Caco-2 (cell line): Measurements from ENCODE around the gene SMYD3. TPM values are rescaled to one million over a fixed set of nuclear protein-coding genes. Genes with fewer than 3 reads are reported as not detected.

Source experiments
- BruUV-seq: library from RNA; stranded (reverse); fragments of 400-500 nt; replicated peaks from 2 replicates; lab custom pipeline; 2021; lab: Mats Ljungman, UMichigan
- CTCF ChIA-PET: fragments of 300-600 bp; sonication (Branson Sonifier 250); formaldehyde crosslinking; loops from one replicate; lab custom pipeline; 2022; ENCODE audit warnings: antibody characterized with exemption; lab: Charles Lee
- POLR2A ChIA-PET: fragments of 300-600 bp; sonication (Branson Sonifier 250); formaldehyde crosslinking; loops from one replicate; lab custom pipeline; 2022; ENCODE audit warnings: antibody characterized with exemption; lab: Charles Lee
- DNase-seq, 2 experiments: peaks; one replicate each; pipeline versions ENCODE4 v3.0.0 to v3.0.0-alpha.2; 2020 to 2022
- H3K27me3 ChIP-seq: replicated peaks from 2 replicates; pipeline ENCODE4 v1.6.0; 2011; ENCODE audit warnings: low read length; ENCODE audit not compliant: control insufficient read depth, insufficient read depth
- H3K36me3 ChIP-seq: 2 replicates; pipeline ENCODE4 v1.5.1; 2011; ENCODE audit warnings: low read length; ENCODE audit not compliant: control insufficient read depth, insufficient read depth
- H3K4me1 ChIP-seq: fragments of 250-450 bp; sonication (Bioruptor Pico); 2 replicates; pipeline ENCODE4 v1.5.1; 2020; ENCODE audit warnings: mild to moderate bottlenecking
- H3K4me3 ChIP-seq: 2 replicates; pipeline ENCODE4 v1.5.1; 2011; ENCODE audit warnings: low read depth, mild to moderate bottlenecking, control low read depth, low read length
- H3K9me3 ChIP-seq: fragments of 250-450 bp; sonication (Bioruptor Pico); 2 replicates; pipeline ENCODE4 v1.5.1; 2020; ENCODE audit warnings: mild to moderate bottlenecking, moderate library complexity
- H3K27ac Mint-ChIP-seq: one replicate; pipeline ENCODE4 v1.8.0; 2022; ENCODE audit warnings: mixed read lengths; ENCODE audit not compliant: unreplicated experiment
- H3K27me3 Mint-ChIP-seq: one replicate; pipeline ENCODE4 v1.8.0; 2022; ENCODE audit warnings: mixed read lengths; ENCODE audit not compliant: insufficient read depth, unreplicated experiment
- H3K36me3 Mint-ChIP-seq: one replicate; pipeline ENCODE4 v1.8.0; 2022; ENCODE audit warnings: mild to moderate bottlenecking, mixed read lengths; ENCODE audit not compliant: insufficient read depth, unreplicated experiment
- H3K4me1 Mint-ChIP-seq: one replicate; pipeline ENCODE4 v1.8.0; 2022; ENCODE audit warnings: low read depth, mixed read lengths; ENCODE audit not compliant: unreplicated experiment
- H3K4me3 Mint-ChIP-seq: one replicate; pipeline ENCODE4 v1.8.0; 2022; ENCODE audit warnings: mild to moderate bottlenecking, moderate library complexity, mixed read lengths; ENCODE audit not compliant: unreplicated experiment
- H3K9me3 Mint-ChIP-seq: one replicate; pipeline ENCODE4 v1.8.0; 2022; ENCODE audit warnings: mixed read lengths; ENCODE audit not compliant: unreplicated experiment
- CTCF ChIP-seq, 2 experiments: fragments of 200-600 bp in 1 of 2; IDR thresholded peaks; 1 replicate in 1 of 2; 2 replicates in 1 of 2; pipeline versions ENCODE4 v1.5.1 to v1.8.0; 2011 to 2022; ENCODE audit warnings: antibody characterized with exemption in 1 of 2, control low read depth in 1 of 2, inconsistent platforms in 1 of 2, low read depth in 1 of 2, low read length in 1 of 2, mild to moderate bottlenecking in 1 of 2, moderate library complexity in 1 of 2; ENCODE audit not compliant: insufficient read depth in 1 of 2, severe bottlenecking in 1 of 2, unreplicated experiment in 1 of 2
- intact Hi-C: fragments of 100-400 bp; cut with micrococcal nuclease; formaldehyde crosslinking; loops from one replicate; pipeline ENCODE4 v1.10.0; 2022; ENCODE audit not compliant: unreplicated experiment
- total RNA-seq: library from RNA; stranded (reverse); gene quantifications from 2 replicates; pipeline ENCODE4 v1.2.3, GENCODE V29; 2022

Gene SMYD3
- total RNA-seq, 1 experiment from 2014 or later: 33.0 TPM

DNA sequence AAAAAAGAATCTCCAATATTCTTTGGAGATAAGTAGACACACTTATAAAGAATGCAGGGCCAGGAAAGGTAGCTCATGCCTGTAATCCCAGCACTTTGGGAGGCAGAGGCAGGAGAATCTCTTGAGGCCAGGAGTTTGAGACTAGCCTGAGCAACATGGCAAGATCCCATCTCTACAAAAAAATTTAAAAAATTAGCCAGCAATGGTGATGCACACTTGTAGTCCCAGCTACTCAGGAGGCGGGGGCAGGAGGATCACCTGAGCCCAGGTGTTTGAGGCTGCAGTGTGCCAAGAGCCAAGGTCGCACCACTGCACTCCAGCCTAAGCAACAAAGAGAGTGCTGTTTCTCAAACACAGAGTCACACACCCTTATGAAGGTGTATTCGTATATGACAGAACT lies 385.0 kb downstream of the SMYD3 start:
- intact Hi-C loops: no loop called here
- no peak overlapping the region for H3K4me3 ChIP-seq
- POLR2A ChIA-PET: no interaction called here
- DNase-seq: no peak
- H3K9me3 Mint-ChIP-seq: no peaks in the 10 kb centered on the region
- H3K36me3 Mint-ChIP-seq: no peaks in the 10 kb centered on the region
- peaks cover 15% of the 10 kb centered on the region for H3K4me1 ChIP-seq
- H3K27me3 ChIP-seq: no peaks in the 10 kb centered on the region
- CTCF ChIA-PET: no interaction called here
- H3K27ac Mint-ChIP-seq: no peak overlapping the region
- peaks cover 17% of the 10 kb centered on the region for H3K4me1 Mint-ChIP-seq
- H3K4me3 Mint-ChIP-seq: no peak overlapping the region
- no peaks in the 10 kb centered on the region for H3K9me3 ChIP-seq
- no peak for TF ChIP-seq CTCF (IDR thresholded peaks at IDR 0.05; ENCODE audit: insufficient read depth in 1 of 2, low read depth in 1 of 2, low read length in 1 of 2, severe bottlenecking in 1 of 2, unreplicated experiment in 1 of 2)
- no peaks in the 10 kb centered on the region for H3K36me3 ChIP-seq
- no peaks in the 10 kb centered on the region for H3K27me3 Mint-ChIP-seq
- no TSS peak for BruUV-seq

DNA sequence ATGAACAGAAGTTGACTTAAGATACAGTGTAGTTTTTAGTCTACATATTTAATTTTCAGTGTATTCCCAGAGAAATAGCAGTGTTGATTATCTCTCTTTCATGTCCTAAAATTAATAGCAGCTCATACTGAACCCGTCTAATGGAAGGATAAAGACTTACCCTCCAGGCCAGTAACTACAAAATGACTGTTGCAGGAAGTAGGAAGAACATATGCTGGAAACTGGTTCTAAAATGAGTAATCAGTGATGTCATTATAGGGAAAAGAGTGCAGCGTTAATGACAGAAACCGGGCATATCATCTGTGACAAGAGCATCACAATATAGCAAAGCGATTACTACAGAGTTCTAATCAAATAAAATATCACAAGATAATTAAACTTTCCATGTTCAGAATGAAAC lies 385.5 kb downstream of the SMYD3 start:
- H3K4me1 Mint-ChIP-seq: peaks cover 17% of the 10 kb centered on the region
- Histone ChIP-seq H3K27me3 (no peaks in the 10 kb centered on the region), H3K36me3 (no peaks in the 10 kb centered on the region), H3K4me3 (no peak overlapping the region), H3K9me3 (no peaks in the 10 kb centered on the region), H3K4me1 (peaks cover 15% of the 10 kb centered on the region)
- H3K9me3 Mint-ChIP-seq: no peaks in the 10 kb centered on the region
- DNase-seq: no peak
- ChIA-PET POLR2A (no interaction called here), CTCF (no interaction called here)
- no TSS peak for BruUV-seq
- no peak overlapping the region for H3K27ac Mint-ChIP-seq
- intact Hi-C loops: no loop called here
- no peak overlapping the region for H3K4me3 Mint-ChIP-seq
- H3K27me3 Mint-ChIP-seq: no peaks in the 10 kb centered on the region
- no peak for TF ChIP-seq CTCF (IDR thresholded peaks at IDR 0.05; ENCODE audit: insufficient read depth in 1 of 2, low read depth in 1 of 2, low read length in 1 of 2, severe bottlenecking in 1 of 2, unreplicated experiment in 1 of 2)
- H3K36me3 Mint-ChIP-seq: no peaks in the 10 kb centered on the region

GRCh38 chr1:246117066-246117791 lies 389.9 kb downstream of the SMYD3 start:
- CTCF ChIA-PET: no interaction called here
- peak; percentile 32 to 62 for TF ChIP-seq CTCF (IDR thresholded peaks at IDR 0.05; ENCODE audit: insufficient read depth in 1 of 2, low read depth in 1 of 2, low read length in 1 of 2, severe bottlenecking in 1 of 2, unreplicated experiment in 1 of 2)
- no peaks in the 10 kb centered on the region for H3K36me3 ChIP-seq
- H3K36me3 Mint-ChIP-seq: no peaks in the 10 kb centered on the region
- H3K4me3 ChIP-seq: no peak overlapping the region
- peaks cover 15% of the 10 kb centered on the region for H3K4me1 ChIP-seq
- no peaks in the 10 kb centered on the region for H3K27me3 Mint-ChIP-seq
- no peaks in the 10 kb centered on the region for H3K9me3 Mint-ChIP-seq
- H3K4me3 Mint-ChIP-seq: no peak overlapping the region
- DNase-seq: peak; percentile 36 to 49
- H3K27me3 ChIP-seq: no peaks in the 10 kb centered on the region
- POLR2A ChIA-PET: no interaction called here
- intact Hi-C loops: loop anchor here (1.0 to 10.0 kb wide), 3 partner anchors 105 to 964 kb away; no protein-coding TSS in a partner anchor
- BruUV-seq: no TSS peak
- H3K9me3 ChIP-seq: no peaks in the 10 kb centered on the region
- peaks cover 24% of the 10 kb centered on the region for H3K4me1 Mint-ChIP-seq
- no peak overlapping the region for H3K27ac Mint-ChIP-seq
